ENCODE measurements around the gene AFDN. TPM values are rescaled to one million over a fixed set of nuclear protein-coding genes. Genes with fewer than 3 reads are reported as not detected.

Gene AFDN
- total and polyA plus RNA-seq, 2 of the 8 experiments (the other 6 are each of a cell fraction or from before 2014, with no cell fraction given), result 53.4 to 192 TPM

- DNase-seq (ENCODE audit: low read depth in 1 of 2, low spot score in 2 of 2) (no peak), FAIRE-seq (no peak)
- peaks cover 10% of the 10 kb centered on the region for H3K79me1 ChIP-seq (ENCODE audit: low read depth, low read length)
- H3K23me2 ChIP-seq (ENCODE audit: low read depth, low read length), result peaks cover 2% of the 10 kb centered on the region; the same call in 1 of the 2 replicates
- no peak overlapping the region for H4K5ac ChIP-seq (ENCODE audit: insufficient read length, low read depth, low read length)
- H4K8ac ChIP-seq (ENCODE audit: extremely low read depth, insufficient read depth, low read length), result no peak overlapping the region
- peaks cover 8 to 95% of the 10 kb centered on the region in 2 experiments; a peak in 3 of 4 replicates for H3K79me2 ChIP-seq (ENCODE audit: control insufficient read depth in 1 of 2, insufficient read depth in 2 of 2, low read length in 2 of 2)
- peaks cover under 1 to 8% of the 10 kb centered on the region in 2 experiments for H4K20me1 ChIP-seq (replicated peaks in 1 of 2; ENCODE audit: control insufficient read depth in 1 of 2, insufficient read depth in 2 of 2, low read length in 2 of 2)
- 94% methylated on average over 4 of the region's 4 CpGs; no CpG with 5 or more reads in 1 of the 2 experiments for WGBS, 2 experiments (ENCODE audit: extremely low coverage in 1 of 2, insufficient coverage in 1 of 2, insufficient read length in 1 of 2, insufficient replicate concordance in 2 of 2, low coverage in 1 of 2, low lambda C conversion rate in 2 of 2, missing lambda C conversion rate in 1 of 2)
- H3K23ac ChIP-seq (ENCODE audit: insufficient read length), result no peak overlapping the region
- peaks cover 3 to 22% (median 14%) of the 10 kb centered on the region in 4 experiments for H3K4me1 ChIP-seq (replicated peaks in 1 of 4; ENCODE audit: control insufficient read depth in 3 of 4, insufficient read depth in 4 of 4, low read length in 3 of 4)
- no peak overlapping the region for H4K91ac ChIP-seq (replicated peaks; ENCODE audit: insufficient read length, low read length)
- H3K4ac ChIP-seq (replicated peaks; ENCODE audit: insufficient read length, low read depth, low read length), result no peak overlapping the region
- peaks cover 3 to 25% (median 9%) of the 10 kb centered on the region in 4 experiments; a peak in 6 of 8 replicates for H3K36me3 ChIP-seq (ENCODE audit: control insufficient read depth in 2 of 4, insufficient read depth in 4 of 4, low read length in 3 of 4)
- CTCF ChIA-PET (ENCODE audit: partially characterized antibody), result no interaction called here
- no peak overlapping the region for H2BK120ac ChIP-seq (replicated peaks; ENCODE audit: low read depth, low read length)
- H3K56ac ChIP-seq (replicated peaks; ENCODE audit: insufficient read length, low read depth, low read length), result no peak overlapping the region
- H2BK12ac ChIP-seq (ENCODE audit: low read depth, low read length), result no peak overlapping the region
- no peak overlapping the region for H2BK20ac ChIP-seq (ENCODE audit: low read length)
- H3K4me2 ChIP-seq (ENCODE audit: insufficient read depth in 1 of 2, low read depth in 2 of 2, low read length in 2 of 2), result no peak overlapping the region
- no peak overlapping the region for H3K9ac ChIP-seq (replicated peaks in 1 of 4; ENCODE audit: extremely low read depth in 1 of 4, low read depth in 3 of 4, low read length in 3 of 4)
- H3K9me3 ChIP-seq (ENCODE audit: insufficient read depth in 2 of 2, low read depth in 1 of 2, low read length in 1 of 2), result no peaks in the 10 kb centered on the region
- H2BK5ac ChIP-seq (ENCODE audit: low read depth, low read length), result no peak overlapping the region
- H3K27me3 ChIP-seq (replicated peaks in 1 of 4; ENCODE audit: control insufficient read depth in 3 of 4, extremely low read depth in 1 of 4, insufficient read depth in 3 of 4, low read length in 3 of 4), result no peaks in the 10 kb centered on the region
- no peak overlapping the region for H2AK5ac ChIP-seq (ENCODE audit: low read depth, low read length)
- H2BK15ac ChIP-seq (ENCODE audit: low read length), result no peak overlapping the region
- H2AFZ ChIP-seq (ENCODE audit: low read length), result no peak overlapping the region
- no peak overlapping the region for H3K27ac ChIP-seq (ENCODE audit: low read depth, low read length)
- POLR2A ChIA-PET (ENCODE audit: partially characterized antibody), result no interaction called here
- H3K4me3 ChIP-seq (ENCODE audit: extremely low read depth in 1 of 4, insufficient read depth in 2 of 4, low read depth in 3 of 4, low read length in 4 of 4), result no peak overlapping the region
- TF ChIP-seq CBX5 (IDR thresholded peaks at IDR 0.05; ENCODE audit: low read depth, low read length) (no peak), HDAC2 (IDR thresholded peaks at IDR 0.05; ENCODE audit: borderline replicate concordance in 1 of 2, low read depth in 2 of 2, low read length in 2 of 2) (no peak), GTF2F1 (IDR thresholded peaks at IDR 0.05; ENCODE audit: borderline replicate concordance, low read depth, low read length) (no peak), RFX5 (IDR thresholded peaks at IDR 0.05; ENCODE audit: borderline replicate concordance, low read depth, low read length) (no peak), BACH1 (IDR thresholded peaks at IDR 0.05; ENCODE audit: low read length) (no peak), SIX5 (IDR thresholded peaks at IDR 0.05; ENCODE audit: low read depth, low read length) (no peak), RBBP5 (IDR thresholded peaks at IDR 0.05; ENCODE audit: borderline replicate concordance, low read depth, low read length) (no peak), SP2 (IDR thresholded peaks at IDR 0.05; ENCODE audit: low read length) (no peak), KDM5A (IDR thresholded peaks at IDR 0.05; ENCODE audit: low read length) (no peak), SP1 (IDR thresholded peaks at IDR 0.05; ENCODE audit: low read depth, low read length) (no peak)
- no peak overlapping the region for H3K18ac ChIP-seq (ENCODE audit: extremely low read depth, low read length)
- no peak overlapping the region for H3K14ac ChIP-seq (ENCODE audit: insufficient read length)
Measured at GRCh38 chr6:167863897-167864296, 37.2 kb downstream of the AFDN start.

All from H1 (cell line).